Nephron progenitor cell (in vitro differentiated cells): ENCODE measurements around the gene SLC38A10.

Experiments
- DNase-seq: peaks from one replicate; pipeline ENCODE4 v3.0.0; 2021
- H3K27ac Mint-ChIP-seq: 2 replicates; pipeline ENCODE4 v1.8.0; 2021; ENCODE audit warnings: mild to moderate bottlenecking, moderate library complexity, mixed read lengths
- H3K27me3 Mint-ChIP-seq: 2 replicates; pipeline ENCODE4 v1.8.0; 2021; ENCODE audit warnings: mild to moderate bottlenecking, low read depth, mixed read lengths; ENCODE audit not compliant: poor library complexity
- H3K36me3 Mint-ChIP-seq: 2 replicates; pipeline ENCODE4 v1.8.0; 2021; ENCODE audit warnings: low read depth, mixed read lengths
- H3K4me1 Mint-ChIP-seq: 2 replicates; pipeline ENCODE4 v1.8.0; 2021; ENCODE audit warnings: mixed read lengths
- H3K4me3 Mint-ChIP-seq: 2 replicates; pipeline ENCODE4 v1.8.0; 2021; ENCODE audit warnings: mild to moderate bottlenecking, moderate library complexity, mixed read lengths
- H3K9me3 Mint-ChIP-seq: 2 replicates; pipeline ENCODE4 v1.8.0; 2021; ENCODE audit warnings: mild to moderate bottlenecking, moderate library complexity, mixed read lengths
- CTCF ChIP-seq: fragments of 200-600 bp; sonication (generic); IDR thresholded peaks from 2 replicates; pipeline ENCODE4 v1.5.0; 2021; ENCODE audit warnings: antibody characterized with exemption

SLC38A10 gene

DNA sequence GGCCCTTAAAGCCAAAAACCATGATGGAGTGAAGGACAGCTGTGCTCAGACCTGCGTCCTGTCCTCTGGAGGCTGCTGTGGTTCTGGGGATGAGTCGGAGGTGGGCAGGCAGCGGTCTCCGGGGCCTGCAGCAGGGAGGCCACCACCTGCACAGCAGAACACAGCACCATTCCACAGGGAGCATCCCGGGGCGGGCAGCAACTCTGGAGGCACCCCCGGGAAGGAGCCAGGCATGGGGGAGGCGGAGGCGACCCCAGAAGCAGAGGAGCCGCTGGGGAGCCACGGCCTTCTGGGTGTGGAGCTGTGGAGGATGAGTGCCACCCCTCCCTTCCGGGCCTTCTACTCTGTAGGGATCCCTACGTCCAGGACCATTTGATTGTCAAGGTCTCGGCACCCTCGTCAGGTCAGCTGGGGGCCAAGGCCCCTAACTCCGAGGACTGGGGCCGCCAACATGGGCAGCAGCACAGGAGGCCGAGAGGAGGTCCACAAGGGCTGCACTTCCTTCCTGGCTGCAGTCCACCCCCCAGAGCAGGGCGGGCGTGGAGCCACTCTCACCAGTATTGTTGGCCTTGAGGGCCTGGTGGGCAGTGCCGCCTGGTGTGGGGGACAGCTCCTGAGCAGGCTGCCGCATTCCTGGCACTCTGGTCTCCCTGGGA is 96.2 kb downstream of the SLC38A10 start:
- peaks cover 11% of the 10 kb centered on the region for H3K36me3 Mint-ChIP-seq
- no peaks in the 10 kb centered on the region for H3K4me1 Mint-ChIP-seq
- TF ChIP-seq CTCF = no peak
- no peak for DNase-seq
- H3K27ac Mint-ChIP-seq = no peak overlapping the region
- H3K9me3 Mint-ChIP-seq = no peaks in the 10 kb centered on the region
- H3K4me3 Mint-ChIP-seq = no peak overlapping the region
- no peaks in the 10 kb centered on the region for H3K27me3 Mint-ChIP-seq

GRCh38 chr17:81197831-81198490 is 97.1 kb downstream of the SLC38A10 start:
- DNase-seq = no peak
- Mint-ChIP-seq H3K36me3 (peaks cover 11% of the 10 kb centered on the region), H3K27ac (no peak overlapping the region), H3K4me1 (no peaks in the 10 kb centered on the region), H3K4me3 (no peak overlapping the region), H3K27me3 (no peaks in the 10 kb centered on the region), H3K9me3 (no peaks in the 10 kb centered on the region)
- no peak for TF ChIP-seq CTCF

DNA sequence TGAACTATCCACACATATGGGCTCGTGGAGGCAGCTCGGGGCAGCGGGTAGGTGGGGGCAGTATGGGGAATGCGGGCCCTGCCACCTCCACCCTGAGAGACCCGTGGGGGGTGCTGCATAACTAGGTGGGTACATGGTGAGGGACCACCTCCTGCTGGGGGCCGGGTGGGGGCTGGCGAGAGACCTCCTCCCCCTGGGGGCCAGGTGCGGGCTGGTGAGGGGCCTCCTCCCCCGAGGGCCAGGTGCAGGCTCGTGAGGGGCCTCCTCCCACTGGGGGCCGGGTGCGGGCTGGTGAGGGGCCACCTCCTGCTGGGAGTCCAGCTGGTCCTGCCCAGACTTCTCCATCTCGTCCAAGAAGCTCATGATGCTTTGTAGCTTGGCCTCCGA is 97.7 kb downstream of the SLC38A10 start:
- no peak for TF ChIP-seq CTCF
- H3K4me3 Mint-ChIP-seq = no peak overlapping the region
- no peak for DNase-seq
- H3K9me3 Mint-ChIP-seq = no peaks in the 10 kb centered on the region
- H3K4me1 Mint-ChIP-seq = no peaks in the 10 kb centered on the region
- no peaks in the 10 kb centered on the region for H3K27me3 Mint-ChIP-seq
- H3K36me3 Mint-ChIP-seq = peaks cover 8% of the 10 kb centered on the region
- H3K27ac Mint-ChIP-seq = no peak overlapping the region

DNA sequence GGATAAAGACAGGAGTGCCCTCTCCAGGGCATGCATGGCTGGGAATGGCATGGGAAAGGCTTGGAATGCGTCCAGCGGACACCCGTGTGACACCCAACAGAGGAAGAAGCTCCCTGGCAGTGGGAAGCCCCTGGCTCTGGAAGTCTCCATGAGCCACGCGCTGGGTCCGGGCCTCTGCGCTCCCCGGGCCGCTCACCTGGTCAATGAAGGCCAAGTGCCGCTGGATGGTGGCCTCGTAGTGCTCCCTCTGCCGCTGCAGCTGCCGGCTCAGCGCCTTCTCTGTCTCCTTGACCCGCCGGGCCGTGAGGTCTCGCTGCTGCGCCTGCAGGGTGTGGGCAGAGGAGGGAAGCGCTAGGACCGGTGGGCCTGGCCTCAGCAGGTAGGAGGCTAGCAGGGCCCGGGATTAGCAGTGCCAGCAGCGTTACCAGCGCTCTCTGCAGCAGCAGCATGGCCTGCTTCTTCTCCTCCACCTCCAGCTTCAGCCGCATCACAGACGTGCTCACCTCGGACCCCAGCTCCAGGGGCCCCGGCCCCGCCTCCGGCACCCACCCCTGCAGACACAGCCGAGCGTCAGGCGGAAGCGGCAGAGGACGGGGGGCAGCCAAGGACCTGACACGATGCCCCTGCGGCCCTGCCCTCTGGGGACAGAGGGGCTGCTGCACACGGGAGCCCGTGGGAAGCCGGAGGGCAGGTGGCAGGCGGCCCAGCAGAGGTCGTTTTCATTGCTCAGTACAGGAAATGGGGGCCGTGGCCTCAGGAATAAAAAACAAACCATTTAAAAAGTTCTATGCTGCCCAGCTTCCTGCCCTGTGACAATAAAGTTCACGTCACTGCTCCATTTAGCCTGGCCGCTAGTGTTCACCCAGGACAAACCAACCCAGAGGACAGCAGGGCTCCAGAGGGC is 98.3 kb downstream of the SLC38A10 start:
- no peaks in the 10 kb centered on the region for H3K27me3 Mint-ChIP-seq
- no peak overlapping the region for H3K27ac Mint-ChIP-seq
- H3K36me3 Mint-ChIP-seq = peaks cover 4% of the 10 kb centered on the region
- no peaks in the 10 kb centered on the region for H3K4me1 Mint-ChIP-seq
- no peak for DNase-seq
- H3K4me3 Mint-ChIP-seq = no peak overlapping the region
- no peaks in the 10 kb centered on the region for H3K9me3 Mint-ChIP-seq
- TF ChIP-seq CTCF = no peak

DNA sequence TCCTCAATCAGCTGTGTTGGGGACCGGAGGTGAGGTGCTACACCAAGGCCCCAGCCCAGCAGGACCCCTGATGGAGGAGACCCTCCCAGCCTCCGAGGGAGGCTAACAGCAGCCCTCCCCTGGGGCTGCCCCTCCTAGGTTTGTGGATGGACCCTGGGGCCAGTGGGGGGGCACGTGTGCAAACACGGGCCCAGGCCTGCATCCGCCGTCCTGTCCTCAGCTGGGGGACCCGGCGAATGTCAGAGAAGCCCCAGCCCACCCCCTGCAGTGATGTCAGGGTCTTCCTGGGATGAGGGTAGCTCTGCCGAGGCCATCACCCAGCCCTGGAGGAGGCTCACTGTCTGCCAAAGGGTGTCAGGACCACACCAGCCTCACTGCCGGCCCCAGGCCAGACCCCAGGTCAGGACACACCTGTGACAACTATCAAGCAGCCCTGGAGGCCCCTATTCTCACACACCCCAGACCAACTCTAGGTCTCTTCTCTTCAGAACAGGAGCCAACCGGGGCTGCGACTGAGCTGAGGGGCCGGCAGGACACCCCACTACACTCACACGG is 99.1 kb downstream of the SLC38A10 start:
- Mint-ChIP-seq H3K27me3 (no peaks in the 10 kb centered on the region), H3K4me1 (no peaks in the 10 kb centered on the region)

More for the DNA sequence above, 99.1 kb downstream of the SLC38A10 start:
- no peaks in the 10 kb centered on the region for H3K36me3 Mint-ChIP-seq
- DNase-seq = no peak
- no peak overlapping the region for H3K4me3 Mint-ChIP-seq
- TF ChIP-seq CTCF = no peak
- no peaks in the 10 kb centered on the region for H3K9me3 Mint-ChIP-seq
- no peak overlapping the region for H3K27ac Mint-ChIP-seq
